ENCODE measurements around the gene MX2. TPM values are rescaled to one million over a fixed set of nuclear protein-coding genes. Genes with fewer than 3 reads are reported as not detected.

The MX2 gene
- total and polyA plus RNA-seq, 2 experiments from 2014 or later: 5.4 to 9.2 TPM

DNA sequence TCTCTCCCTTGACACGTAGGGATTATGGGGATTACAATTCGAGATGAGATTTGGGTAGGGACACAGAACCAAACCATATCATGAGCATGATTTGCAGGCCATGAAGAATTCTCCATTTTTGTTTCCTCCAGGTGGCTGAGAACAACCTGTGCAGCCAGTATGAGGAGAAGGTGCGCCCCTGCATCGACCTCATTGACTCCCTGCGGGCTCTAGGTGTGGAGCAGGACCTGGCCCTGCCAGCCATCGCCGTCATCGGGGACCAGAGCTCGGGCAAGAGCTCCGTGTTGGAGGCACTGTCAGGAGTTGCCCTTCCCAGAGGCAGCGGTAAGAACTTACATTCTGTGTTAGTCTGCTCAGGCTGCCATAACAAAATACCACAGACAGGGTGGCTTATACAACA lies 73.9 kb downstream of the MX2 start:
- Histone ChIP-seq H3K27me3 (ENCODE audit: insufficient read depth) (no peaks in the 10 kb centered on the region), H3K4me1 (ENCODE audit: insufficient read depth) (no peaks in the 10 kb centered on the region), H3K36me3 (ENCODE audit: insufficient read depth) (no peaks in the 10 kb centered on the region), H3F3A (replicated peaks; ENCODE audit: low read depth) (no peaks in the 10 kb centered on the region), H3K4me3 (no peak overlapping the region), H4K20me1 (replicated peaks; ENCODE audit: insufficient read depth) (no peaks in the 10 kb centered on the region), H3K9me2 (ENCODE audit: insufficient read depth) (0 out of 2 replicates have a peak, but pooled peaks cover 3% of the 10 kb centered on the region), H3K79me2 (replicated peaks; ENCODE audit: insufficient read depth) (no peaks in the 10 kb centered on the region), H3K27ac (ENCODE audit: low read depth) (no peak overlapping the region), H2AFZ (no peak overlapping the region), H3K4me2 (no peak overlapping the region)
- Mint-ChIP-seq H3K27ac (no peak overlapping the region), H3K4me1 (peaks cover 10% of the 10 kb centered on the region; the same call in 2 of the 3 replicates), H3K4me3 (no peak overlapping the region), H3K9me3 (no peaks in the 10 kb centered on the region), H3K36me3 (ENCODE audit: low read depth) (peaks cover 6% of the 10 kb centered on the region), H3K27me3 (ENCODE audit: insufficient read depth, low read depth, poor library complexity) (no peaks in the 10 kb centered on the region)
- no peak for DNase-seq (ENCODE audit: low spot score)
- no peak for TF ChIP-seq REST (IDR thresholded peaks at IDR 0.05; ENCODE audit: unreplicated experiment)
- TF ChIP-seq CREB1 (CRISPR knock-in tag; IDR thresholded peaks at IDR 0.05; ENCODE audit: low read depth): no peak
- TF ChIP-seq, protein P1, sequence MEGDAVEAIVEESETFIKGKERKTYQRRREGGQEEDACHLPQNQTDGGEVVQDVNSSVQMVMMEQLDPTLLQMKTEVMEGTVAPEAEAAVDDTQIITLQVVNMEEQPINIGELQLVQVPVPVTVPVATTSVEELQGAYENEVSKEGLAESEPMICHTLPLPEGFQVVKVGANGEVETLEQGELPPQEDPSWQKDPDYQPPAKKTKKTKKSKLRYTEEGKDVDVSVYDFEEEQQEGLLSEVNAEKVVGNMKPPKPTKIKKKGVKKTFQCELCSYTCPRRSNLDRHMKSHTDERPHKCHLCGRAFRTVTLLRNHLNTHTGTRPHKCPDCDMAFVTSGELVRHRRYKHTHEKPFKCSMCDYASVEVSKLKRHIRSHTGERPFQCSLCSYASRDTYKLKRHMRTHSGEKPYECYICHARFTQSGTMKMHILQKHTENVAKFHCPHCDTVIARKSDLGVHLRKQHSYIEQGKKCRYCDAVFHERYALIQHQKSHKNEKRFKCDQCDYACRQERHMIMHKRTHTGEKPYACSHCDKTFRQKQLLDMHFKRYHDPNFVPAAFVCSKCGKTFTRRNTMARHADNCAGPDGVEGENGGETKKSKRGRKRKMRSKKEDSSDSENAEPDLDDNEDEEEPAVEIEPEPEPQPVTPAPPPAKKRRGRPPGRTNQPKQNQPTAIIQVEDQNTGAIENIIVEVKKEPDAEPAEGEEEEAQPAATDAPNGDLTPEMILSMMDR (conservative IDR thresholded peaks at IDR 0.05; ENCODE audit: low read depth in 2 of 2): no peak
- TF ChIP-seq, protein P2, sequence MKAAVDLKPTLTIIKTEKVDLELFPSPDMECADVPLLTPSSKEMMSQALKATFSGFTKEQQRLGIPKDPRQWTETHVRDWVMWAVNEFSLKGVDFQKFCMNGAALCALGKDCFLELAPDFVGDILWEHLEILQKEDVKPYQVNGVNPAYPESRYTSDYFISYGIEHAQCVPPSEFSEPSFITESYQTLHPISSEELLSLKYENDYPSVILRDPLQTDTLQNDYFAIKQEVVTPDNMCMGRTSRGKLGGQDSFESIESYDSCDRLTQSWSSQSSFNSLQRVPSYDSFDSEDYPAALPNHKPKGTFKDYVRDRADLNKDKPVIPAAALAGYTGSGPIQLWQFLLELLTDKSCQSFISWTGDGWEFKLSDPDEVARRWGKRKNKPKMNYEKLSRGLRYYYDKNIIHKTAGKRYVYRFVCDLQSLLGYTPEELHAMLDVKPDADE (IDR thresholded peaks at IDR 0.05): no peak
- no peak for TF ChIP-seq POLR2AphosphoS5 (IDR thresholded peaks at IDR 0.05; ENCODE audit: low read depth)
- no peak for TF ChIP-seq ZNF331 (CRISPR knock-in tag; IDR thresholded peaks at IDR 0.05; ENCODE audit: low read depth)
- no peak for TF ChIP-seq STAT1 (IDR thresholded peaks at IDR 0.05; ENCODE audit: unreplicated experiment)
- TF ChIP-seq, protein P3, sequence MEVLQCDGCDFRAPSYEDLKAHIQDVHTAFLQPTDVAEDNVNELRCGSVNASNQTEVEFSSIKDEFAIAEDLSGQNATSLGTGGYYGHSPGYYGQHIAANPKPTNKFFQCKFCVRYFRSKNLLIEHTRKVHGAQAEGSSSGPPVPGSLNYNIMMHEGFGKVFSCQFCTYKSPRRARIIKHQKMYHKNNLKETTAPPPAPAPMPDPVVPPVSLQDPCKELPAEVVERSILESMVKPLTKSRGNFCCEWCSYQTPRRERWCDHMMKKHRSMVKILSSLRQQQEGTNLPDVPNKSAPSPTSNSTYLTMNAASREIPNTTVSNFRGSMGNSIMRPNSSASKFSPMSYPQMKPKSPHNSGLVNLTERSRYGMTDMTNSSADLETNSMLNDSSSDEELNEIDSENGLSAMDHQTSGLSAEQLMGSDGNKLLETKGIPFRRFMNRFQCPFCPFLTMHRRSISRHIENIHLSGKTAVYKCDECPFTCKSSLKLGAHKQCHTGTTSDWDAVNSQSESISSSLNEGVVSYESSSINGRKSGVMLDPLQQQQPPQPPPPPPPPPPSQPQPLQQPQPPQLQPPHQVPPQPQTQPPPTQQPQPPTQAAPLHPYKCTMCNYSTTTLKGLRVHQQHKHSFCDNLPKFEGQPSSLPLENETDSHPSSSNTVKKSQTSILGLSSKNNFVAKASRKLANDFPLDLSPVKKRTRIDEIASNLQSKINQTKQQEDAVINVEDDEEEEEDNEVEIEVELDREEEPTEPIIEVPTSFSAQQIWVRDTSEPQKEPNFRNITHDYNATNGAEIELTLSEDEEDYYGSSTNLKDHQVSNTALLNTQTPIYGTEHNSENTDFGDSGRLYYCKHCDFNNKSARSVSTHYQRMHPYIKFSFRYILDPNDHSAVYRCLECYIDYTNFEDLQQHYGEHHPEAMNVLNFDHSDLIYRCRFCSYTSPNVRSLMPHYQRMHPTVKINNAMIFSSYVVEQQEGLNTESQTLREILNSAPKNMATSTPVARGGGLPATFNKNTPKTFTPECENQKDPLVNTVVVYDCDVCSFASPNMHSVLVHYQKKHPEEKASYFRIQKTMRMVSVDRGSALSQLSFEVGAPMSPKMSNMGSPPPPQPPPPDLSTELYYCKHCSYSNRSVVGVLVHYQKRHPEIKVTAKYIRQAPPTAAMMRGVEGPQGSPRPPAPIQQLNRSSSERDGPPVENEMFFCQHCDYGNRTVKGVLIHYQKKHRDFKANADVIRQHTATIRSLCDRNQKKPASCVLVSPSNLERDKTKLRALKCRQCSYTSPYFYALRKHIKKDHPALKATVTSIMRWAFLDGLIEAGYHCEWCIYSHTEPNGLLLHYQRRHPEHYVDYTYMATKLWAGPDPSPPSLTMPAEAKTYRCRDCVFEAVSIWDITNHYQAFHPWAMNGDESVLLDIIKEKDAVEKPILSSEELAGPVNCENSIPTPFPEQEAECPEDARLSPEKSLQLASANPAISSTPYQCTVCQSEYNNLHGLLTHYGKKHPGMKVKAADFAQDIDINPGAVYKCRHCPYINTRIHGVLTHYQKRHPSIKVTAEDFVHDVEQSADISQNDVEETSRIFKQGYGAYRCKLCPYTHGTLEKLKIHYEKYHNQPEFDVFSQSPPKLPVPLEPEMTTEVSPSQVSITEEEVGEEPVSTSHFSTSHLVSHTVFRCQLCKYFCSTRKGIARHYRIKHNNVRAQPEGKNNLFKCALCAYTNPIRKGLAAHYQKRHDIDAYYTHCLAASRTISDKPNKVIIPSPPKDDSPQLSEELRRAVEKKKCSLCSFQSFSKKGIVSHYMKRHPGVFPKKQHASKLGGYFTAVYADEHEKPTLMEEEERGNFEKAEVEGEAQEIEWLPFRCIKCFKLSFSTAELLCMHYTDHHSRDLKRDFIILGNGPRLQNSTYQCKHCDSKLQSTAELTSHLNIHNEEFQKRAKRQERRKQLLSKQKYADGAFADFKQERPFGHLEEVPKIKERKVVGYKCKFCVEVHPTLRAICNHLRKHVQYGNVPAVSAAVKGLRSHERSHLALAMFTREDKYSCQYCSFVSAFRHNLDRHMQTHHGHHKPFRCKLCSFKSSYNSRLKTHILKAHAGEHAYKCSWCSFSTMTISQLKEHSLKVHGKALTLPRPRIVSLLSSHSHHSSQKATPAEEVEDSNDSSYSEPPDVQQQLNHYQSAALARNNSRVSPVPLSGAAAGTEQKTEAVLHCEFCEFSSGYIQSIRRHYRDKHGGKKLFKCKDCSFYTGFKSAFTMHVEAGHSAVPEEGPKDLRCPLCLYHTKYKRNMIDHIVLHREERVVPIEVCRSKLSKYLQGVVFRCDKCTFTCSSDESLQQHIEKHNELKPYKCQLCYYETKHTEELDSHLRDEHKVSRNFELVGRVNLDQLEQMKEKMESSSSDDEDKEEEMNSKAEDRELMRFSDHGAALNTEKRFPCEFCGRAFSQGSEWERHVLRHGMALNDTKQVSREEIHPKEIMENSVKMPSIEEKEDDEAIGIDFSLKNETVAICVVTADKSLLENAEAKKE (CRISPR knock-in tag; IDR thresholded peaks at IDR 0.05): no peak
- TF ChIP-seq ZNF114 (CRISPR knock-in tag; IDR thresholded peaks at IDR 0.05): no peak
- TF ChIP-seq EZH2 (IDR thresholded peaks at IDR 0.05; ENCODE audit: low read depth, unreplicated experiment): no peak
- no peak for TF ChIP-seq NANOG (IDR thresholded peaks at IDR 0.05; ENCODE audit: borderline replicate concordance)
- no peak for TF ChIP-seq EZH2phosphoT487 (IDR thresholded peaks at IDR 0.05; ENCODE audit: unreplicated experiment)
- no peak for TF ChIP-seq JUNB (IDR thresholded peaks at IDR 0.05; ENCODE audit: unreplicated experiment)
- ATAC-seq: no peak
